Inflammatory macrophage treated with lipopolysaccharide for 1 hour (primary cell): ENCODE results near the gene TSPAN12.
A peak's percentile ranks its signal among the peaks of the same experiment; 100 is the strongest.

Experiments
- DNase-seq, 2 donors: peaks; one replicate each; pipeline ENCODE4 v3.0.0-alpha.2; 2020 to 2022

TSPAN12 gene

GRCh38 chr7:120841608-120842007 lies 16.3 kb downstream of the TSPAN12 start:
- no peak for DNase-seq

GRCh38 chr7:120838281-120838682 lies 19.7 kb downstream of the TSPAN12 start:
- DNase-seq, result no peak

- DNase-seq, result no peak
These were observed 20.3 kb downstream of the TSPAN12 start for GRCh38 chr7:120837599-120837998.

GRCh38 chr7:120836556-120837115 lies 21.3 kb downstream of the TSPAN12 start:
- DNase-seq, result no peak

GRCh38 chr7:120834726-120835125 lies 23.2 kb downstream of the TSPAN12 start:
- DNase-seq, result no peak

- DNase-seq, result no peak
These were observed 24.4 kb downstream of the TSPAN12 start for GRCh38 chr7:120833546-120833945.

DNA sequence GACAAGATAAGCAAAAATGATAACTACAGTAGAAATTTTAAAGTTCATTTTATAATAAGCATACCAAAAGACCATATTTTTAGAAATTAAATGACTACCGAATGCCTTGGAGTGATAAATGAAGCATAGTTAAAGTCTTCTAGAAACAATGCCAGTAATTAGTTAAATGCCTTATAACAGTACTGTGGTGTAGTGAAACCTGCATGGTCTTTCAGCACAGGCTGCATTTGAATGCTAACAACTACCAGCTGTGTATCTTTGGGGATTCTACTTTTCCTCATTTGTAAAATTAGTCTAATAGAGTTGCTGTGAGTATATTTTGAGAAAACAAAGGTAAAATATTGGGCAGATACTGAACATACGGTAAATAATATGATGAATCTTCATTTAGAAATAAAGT lies 25.1 kb downstream of the TSPAN12 start:
- DNase-seq, result no peak

DNA sequence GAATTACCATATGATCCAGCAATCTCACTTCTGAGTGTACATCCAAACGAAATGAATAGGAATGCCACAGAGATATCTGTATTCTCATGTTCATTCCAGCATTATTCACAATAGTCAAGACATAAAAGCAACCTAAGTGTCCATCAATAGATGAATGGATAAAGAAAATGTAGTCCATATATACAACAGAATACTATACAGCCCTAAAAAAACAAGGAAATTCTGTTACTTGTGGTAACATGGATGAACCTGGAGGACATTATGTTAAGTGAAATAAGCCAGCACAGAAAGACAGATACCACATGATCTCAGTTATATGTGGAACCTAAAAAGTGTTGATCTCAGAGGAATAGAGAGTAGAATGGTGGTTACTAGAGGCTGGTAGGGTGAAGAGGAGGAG lies 26.7 kb downstream of the TSPAN12 start:
- DNase-seq, result no peak

DNA sequence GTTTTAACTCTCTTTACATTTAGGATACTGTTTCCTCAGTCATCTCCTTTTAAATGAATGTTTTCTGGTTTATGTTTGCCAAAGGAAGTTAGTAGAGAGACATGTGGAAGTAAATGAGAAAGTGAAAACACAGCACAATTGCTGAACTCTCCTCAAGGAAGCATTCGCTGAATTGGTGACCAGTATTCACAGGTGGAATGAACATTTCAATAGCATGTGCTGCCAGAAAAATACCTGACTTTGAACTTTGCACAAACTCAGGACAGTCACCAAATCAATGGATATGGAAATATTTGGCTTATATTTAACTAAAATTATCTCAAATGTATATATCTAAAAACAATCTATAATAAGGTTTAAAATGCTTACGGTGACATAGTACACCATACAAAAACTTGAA lies 28.5 kb downstream of the TSPAN12 start:
- DNase-seq, result no peak

GRCh38 chr7:120828528-120828927 lies 29.4 kb downstream of the TSPAN12 start:
- DNase-seq, result no peak

- no peak for DNase-seq
These were observed 30.4 kb downstream of the TSPAN12 start for GRCh38 chr7:120827371-120828118.

GRCh38 chr7:120825576-120825975 lies 32.4 kb downstream of the TSPAN12 start:
- DNase-seq, result no peak

- DNase-seq, result no peak
These were observed 32.8 kb downstream of the TSPAN12 start for GRCh38 chr7:120825152-120825551.

DNA sequence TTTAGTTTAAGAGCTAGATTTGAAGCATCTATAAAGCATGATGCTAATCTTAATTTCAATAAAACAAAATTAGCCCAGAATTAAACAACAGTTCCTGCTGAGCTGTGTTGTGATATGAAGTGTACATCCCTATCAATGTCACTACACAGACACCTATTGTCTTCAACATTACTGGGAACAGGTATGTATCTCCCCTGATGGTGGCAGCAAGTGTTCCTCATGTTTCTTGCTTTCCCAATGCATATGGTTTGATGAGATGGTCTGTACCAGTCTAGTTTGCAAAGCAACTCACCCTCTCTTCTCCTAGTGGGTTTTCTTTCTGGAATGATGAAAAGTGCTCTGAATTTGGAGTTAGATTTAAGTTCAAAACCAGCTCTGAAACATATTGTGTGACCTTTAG lies 38.1 kb downstream of the TSPAN12 start:
- no peak for DNase-seq

DNA sequence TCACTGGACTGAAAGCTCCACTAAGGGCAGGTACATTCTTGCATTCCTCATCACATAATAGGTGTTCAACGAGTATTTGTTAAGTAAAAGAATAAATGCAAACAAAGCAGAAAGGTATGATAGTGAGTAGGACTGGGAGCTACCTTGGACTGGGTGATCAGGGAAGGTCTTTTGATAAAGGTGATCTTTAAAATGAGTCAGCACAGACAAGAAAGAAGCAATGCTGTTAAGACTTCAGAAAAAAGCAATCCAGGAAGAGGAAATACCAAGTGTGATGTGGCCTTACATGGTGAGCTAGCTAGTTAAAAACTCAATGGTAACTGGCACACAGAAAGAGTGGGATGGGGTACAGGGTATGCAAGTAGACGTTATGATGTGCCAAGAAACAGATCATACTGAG lies 40.1 kb downstream of the TSPAN12 start:
- no peak for DNase-seq

DNA sequence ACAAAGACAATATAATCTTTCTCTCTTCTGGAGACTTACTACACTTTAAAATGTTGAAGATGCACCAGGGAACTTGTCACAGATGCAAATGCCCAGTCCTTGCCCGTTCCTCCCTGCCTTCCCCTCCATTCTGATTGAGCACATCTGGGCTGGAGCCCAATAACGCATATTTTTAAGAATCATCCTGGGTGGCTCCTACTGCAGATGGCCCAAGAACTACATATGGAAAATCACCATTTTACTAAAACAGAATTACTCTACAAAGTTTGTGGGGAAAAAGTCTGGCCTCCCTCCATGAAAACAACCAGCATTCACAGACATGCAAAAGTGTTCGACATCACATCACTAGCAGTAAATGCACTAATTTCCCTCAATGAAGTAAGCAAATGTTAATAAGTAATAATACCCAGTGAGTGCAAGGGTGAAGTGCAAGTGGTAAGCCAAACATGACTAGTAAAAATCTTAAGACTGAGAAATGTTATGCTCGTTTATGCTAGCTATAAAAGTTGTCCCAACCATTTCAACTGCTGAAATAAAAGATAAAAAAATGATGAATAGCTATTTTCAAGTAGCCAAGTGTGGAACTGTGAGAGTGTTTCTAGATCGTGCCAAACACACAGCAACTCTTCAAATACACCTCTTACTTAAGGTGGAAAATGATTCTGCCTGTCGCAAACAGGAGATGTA lies 43.5 kb downstream of the TSPAN12 start:
- DNase-seq, result no peak

GRCh38 chr7:120813546-120814252 lies 44.2 kb downstream of the TSPAN12 start:
- DNase-seq, result no peak

GRCh38 chr7:120813089-120813488 lies 44.9 kb downstream of the TSPAN12 start:
- DNase-seq, result no peak

GRCh38 chr7:120809260-120809659 lies 48.7 kb downstream of the TSPAN12 start:
- no peak for DNase-seq

DNA sequence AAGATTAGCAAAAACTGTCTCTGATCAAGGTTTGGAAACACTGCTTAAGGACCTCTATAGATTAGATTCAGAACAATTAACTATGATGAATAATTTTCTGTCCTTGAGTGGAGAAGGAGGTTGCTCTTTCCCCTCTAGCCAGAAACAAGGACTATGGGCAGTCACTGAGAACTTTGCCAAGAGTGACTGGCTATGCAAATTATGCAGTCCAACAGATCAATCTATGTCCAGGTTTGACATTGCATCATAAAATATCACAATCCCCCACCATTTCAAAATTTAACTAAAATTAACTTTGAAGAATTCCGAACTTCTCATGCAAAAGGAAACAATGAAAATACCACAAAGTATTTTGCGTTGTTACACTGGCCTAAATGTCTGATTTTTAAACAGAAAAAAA lies 50.6 kb downstream of the TSPAN12 start:
- DNase-seq, result no peak

DNA sequence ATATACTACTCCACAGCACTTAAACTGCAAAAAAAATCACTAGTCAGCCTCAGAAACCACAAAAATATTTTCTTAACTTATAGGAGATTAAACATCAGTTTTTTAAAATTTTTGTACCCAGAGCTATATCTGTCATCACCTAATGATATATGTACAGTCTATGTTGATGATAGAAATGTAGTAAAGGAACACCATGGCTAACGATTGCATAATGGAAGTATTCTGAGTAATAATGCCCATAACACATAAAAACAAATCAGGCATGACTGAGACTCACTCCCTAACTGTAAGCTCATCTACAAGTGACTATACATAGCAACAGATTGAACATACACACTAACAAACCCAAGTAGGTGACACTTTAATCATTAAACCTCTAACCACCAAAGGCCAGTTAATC lies 51.3 kb downstream of the TSPAN12 start:
- DNase-seq, result no peak

GRCh38 chr7:120805636-120806388 lies 52.1 kb downstream of the TSPAN12 start:
- DNase-seq, result peak; percentile 29 to 76

- no peak for DNase-seq
These were observed 55.2 kb downstream of the TSPAN12 start for GRCh38 chr7:120802751-120803150.
